Non-pigmented ciliary epithelial cell (primary cell): ENCODE results near the gene GRM5.
A peak's percentile ranks its signal among the peaks of the same experiment; 100 is the strongest.

Experiments
- DNase-seq: peaks from one replicate; pipeline ENCODE4 v3.0.0-alpha.2; 2010; ENCODE audit warnings: low read depth

The GRM5 gene

GRCh38 chr11:88695689-88696414 lies 369.9 kb downstream of the GRM5 start:
- no peak for DNase-seq

- DNase-seq: no peak
Measured at GRCh38 chr11:88692306-88693086, 373.3 kb downstream of the GRM5 start.

- no peak for DNase-seq
Measured at GRCh38 chr11:88689548-88690240, 376.1 kb downstream of the GRM5 start.

- no peak for DNase-seq
Measured at GRCh38 chr11:88683024-88683423, 382.8 kb downstream of the GRM5 start.

GRCh38 chr11:88680806-88681205 lies 385.0 kb downstream of the GRM5 start:
- DNase-seq: peak; percentile 6

- no peak for DNase-seq
Measured at GRCh38 chr11:88666364-88666763, 399.4 kb downstream of the GRM5 start.

- DNase-seq: no peak
Measured at GRCh38 chr11:88657076-88657738, 408.6 kb downstream of the GRM5 start.

- no peak for DNase-seq
Measured at GRCh38 chr11:88656283-88656682, 409.5 kb downstream of the GRM5 start.

- no peak for DNase-seq
Measured at GRCh38 chr11:88655656-88656055, 410.1 kb downstream of the GRM5 start.

GRCh38 chr11:88655196-88655595 lies 410.6 kb downstream of the GRM5 start:
- DNase-seq: no peak

GRCh38 chr11:88651556-88651955 lies 414.2 kb downstream of the GRM5 start:
- DNase-seq: no peak

GRCh38 chr11:88644724-88645123 lies 421.1 kb downstream of the GRM5 start:
- no peak for DNase-seq

- DNase-seq: no peak
Measured at GRCh38 chr11:88632163-88632562, 433.6 kb downstream of the GRM5 start.

GRCh38 chr11:88631497-88631896 lies 434.3 kb downstream of the GRM5 start:
- no peak for DNase-seq

- no peak for DNase-seq
Measured at GRCh38 chr11:88629496-88629895, 436.3 kb downstream of the GRM5 start.

GRCh38 chr11:88626216-88626615 lies 439.6 kb downstream of the GRM5 start:
- DNase-seq: no peak

GRCh38 chr11:88623531-88623930 lies 442.3 kb downstream of the GRM5 start:
- no peak for DNase-seq

- DNase-seq: no peak
Measured at GRCh38 chr11:88620568-88621130, 445.1 kb downstream of the GRM5 start.

GRCh38 chr11:88619656-88620385 lies 446.0 kb downstream of the GRM5 start:
- no peak for DNase-seq

- DNase-seq: no peak
Measured at GRCh38 chr11:88619071-88619425, 446.7 kb downstream of the GRM5 start.

- no peak for DNase-seq
Measured at GRCh38 chr11:88618327-88619070, 447.3 kb downstream of the GRM5 start.
